Sigmoid colon (tissue), 7 donors: ENCODE results near the gene AQP6. TPM values are rescaled to one million over a fixed set of nuclear protein-coding genes. Genes with fewer than 3 reads are reported as not detected.
A peak's percentile ranks its signal among the peaks of the same experiment; 100 is the strongest.
"Not testable (repeated sequence)": the region's sequence is repeated elsewhere in the genome, so short reads cannot be mapped to it uniquely, and the experiment has no call there.

ENCODE experiments used
- DNase-seq: peaks from one replicate; pipeline ENCODE4 v3.0.0-alpha.2; 2019
- H3K27ac ChIP-seq, 4 donors: fragments of 200-600 bp; sonication (generic); one replicate each; pipeline ENCODE4 v1.5.1; 2016 to 2019; ENCODE audit warnings: mild to moderate bottlenecking in 1 of 4
- H3K27me3 ChIP-seq, 3 donors: fragments of 200-600 bp; sonication (generic); one replicate each; pipeline ENCODE4 v1.5.1; 2019; ENCODE audit warnings: mild to moderate bottlenecking in 1 of 3
- H3K36me3 ChIP-seq, 4 donors: fragments of 200-600 bp; sonication (generic); one replicate each; pipeline ENCODE4 v1.5.1; 2016 to 2019
- H3K4me1 ChIP-seq, 4 donors: fragments of 200-600 bp; sonication (generic); one replicate each; pipeline ENCODE4 v1.5.1; 2017 to 2019
- H3K4me3 ChIP-seq, 4 donors: fragments of 200-600 bp; sonication (generic); one replicate each; pipeline ENCODE4 v1.5.1; 2017 to 2019; ENCODE audit warnings: mild to moderate bottlenecking in 2 of 4, moderate library complexity in 1 of 4
- H3K9me3 ChIP-seq, 4 donors: fragments of 200-600 bp in 3 of 4; sonication (generic) in 3 of 4; one replicate each; pipeline versions ENCODE4 v1.5.1 to v1.6.1; 2013 to 2019
- EP300 ChIP-seq, 4 donors: sonication (generic); formaldehyde crosslinking; IDR thresholded peaks; one replicate each; pipeline ENCODE4 v1.6.1; 2017; ENCODE audit warnings: antibody characterized with exemption in 4 of 4
- POLR2A ChIP-seq, 2 donors: fragments of 450-650 bp; IDR thresholded peaks; one replicate each; pipeline ENCODE4 v1.6.1; 2016; ENCODE audit warnings: antibody characterized with exemption in 2 of 2, mild to moderate bottlenecking in 2 of 2, moderate library complexity in 2 of 2
- POLR2AphosphoS5 ChIP-seq, 4 donors: sonication (generic); formaldehyde crosslinking; IDR thresholded peaks; one replicate each; pipeline ENCODE4 v1.6.1; 2017; ENCODE audit warnings: antibody characterized with exemption in 4 of 4
- WGBS, 2 donors: extraction: QIAGEN DNeasy Blood & Tissue Kit; methylation state at CpG; one replicate each; pipeline ENCODE4 v1.1.7; 2013; 5-methylcytosine and 5-hydroxymethylcytosine counted together
- intact Hi-C: fragments of 100-400 bp; cut with DNase I; formaldehyde crosslinking; loops from one replicate; pipeline ENCODE4 v1.15.1; 2023
- polyA plus RNA-seq, 3 donors: library from polyadenylated mRNA; stranded (reverse); fragments of 200-250 nt; gene quantifications; one replicate each; pipeline ENCODE4 v1.2.3, GENCODE V29; 2013
- total RNA-seq, 4 donors: library from RNA; depleted of rRNA; stranded (reverse); fragments of >200 nt; gene quantifications; one replicate each; pipeline ENCODE4 v1.1.0, GENCODE V29; 2016
- TF ChIP-seq, protein P1 (sequence below), 4 experiments: fragments of 450-650 bp in 3 of 4; fragments of 200-600 bp in 1 of 4; IDR thresholded peaks; one replicate each; pipeline ENCODE4 v1.5.1; 2016 to 2019; ENCODE audit warnings: antibody characterized with exemption in 4 of 4, mild to moderate bottlenecking in 3 of 4, moderate library complexity in 2 of 4
- donor health status: healthy with polysubstance abuse.
- donor health status: Bipolar disorder and iron deficiency.
- donor health status: healthy.

The AQP6 gene
- total and polyA plus RNA-seq, 7 donors: 0.12 to 0.83 (median 0.49) TPM; not detected in 2

DNA sequence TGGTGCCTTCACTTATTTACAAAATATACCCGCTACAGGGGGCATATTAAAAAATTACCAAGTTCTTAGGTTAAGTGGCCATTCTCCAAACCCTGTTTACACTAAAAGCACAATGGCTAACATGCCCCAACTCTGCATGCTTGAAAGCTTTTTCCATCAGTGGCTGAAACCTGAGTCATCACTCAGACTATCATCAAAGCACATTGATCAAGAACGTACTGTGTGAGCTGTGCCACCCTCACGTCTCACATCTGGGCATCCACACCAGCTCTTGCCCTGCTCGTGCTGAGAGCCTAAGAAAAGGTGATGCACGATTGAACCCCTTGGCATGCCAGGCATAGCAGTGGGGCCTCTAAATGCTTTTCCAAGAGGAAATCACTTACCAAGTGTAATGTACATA is 13.2 kb downstream of the AQP6 start:
- WGBS, 2 donors: 88 to 94% methylated on average over 5 of the region's 5 CpGs
- no peak for DNase-seq
- TF ChIP-seq POLR2A (IDR thresholded peaks at IDR 0.05): no peak
- TF ChIP-seq POLR2AphosphoS5 (IDR thresholded peaks at IDR 0.05): no peak
- TF ChIP-seq EP300 (IDR thresholded peaks at IDR 0.05): no peak
- TF ChIP-seq, protein P1, sequence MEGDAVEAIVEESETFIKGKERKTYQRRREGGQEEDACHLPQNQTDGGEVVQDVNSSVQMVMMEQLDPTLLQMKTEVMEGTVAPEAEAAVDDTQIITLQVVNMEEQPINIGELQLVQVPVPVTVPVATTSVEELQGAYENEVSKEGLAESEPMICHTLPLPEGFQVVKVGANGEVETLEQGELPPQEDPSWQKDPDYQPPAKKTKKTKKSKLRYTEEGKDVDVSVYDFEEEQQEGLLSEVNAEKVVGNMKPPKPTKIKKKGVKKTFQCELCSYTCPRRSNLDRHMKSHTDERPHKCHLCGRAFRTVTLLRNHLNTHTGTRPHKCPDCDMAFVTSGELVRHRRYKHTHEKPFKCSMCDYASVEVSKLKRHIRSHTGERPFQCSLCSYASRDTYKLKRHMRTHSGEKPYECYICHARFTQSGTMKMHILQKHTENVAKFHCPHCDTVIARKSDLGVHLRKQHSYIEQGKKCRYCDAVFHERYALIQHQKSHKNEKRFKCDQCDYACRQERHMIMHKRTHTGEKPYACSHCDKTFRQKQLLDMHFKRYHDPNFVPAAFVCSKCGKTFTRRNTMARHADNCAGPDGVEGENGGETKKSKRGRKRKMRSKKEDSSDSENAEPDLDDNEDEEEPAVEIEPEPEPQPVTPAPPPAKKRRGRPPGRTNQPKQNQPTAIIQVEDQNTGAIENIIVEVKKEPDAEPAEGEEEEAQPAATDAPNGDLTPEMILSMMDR (IDR thresholded peaks at IDR 0.05): no peak

DNA sequence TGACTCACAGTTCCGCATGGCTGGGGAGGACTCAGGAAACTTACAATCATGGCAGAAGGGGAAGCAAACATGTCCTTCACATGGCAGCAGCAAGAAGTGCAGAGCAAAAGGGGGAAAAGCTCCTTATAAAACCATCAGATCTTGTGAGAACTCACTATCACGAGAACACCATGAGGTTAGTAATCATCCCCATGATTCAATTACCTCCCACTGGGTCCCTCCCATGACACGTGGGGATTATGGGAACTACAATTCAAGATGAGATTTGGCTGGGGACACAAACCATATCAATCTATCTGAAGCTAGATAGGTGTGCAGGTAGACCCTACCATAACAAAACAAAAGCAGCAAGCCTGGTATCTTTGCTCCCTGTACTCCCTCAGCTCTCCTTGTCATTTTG is 13.7 kb downstream of the AQP6 start:
- H3K4me3 ChIP-seq, H3K27me3 ChIP-seq, DNase-seq, H3K36me3 ChIP-seq, intact Hi-C loops, H3K9me3 ChIP-seq: not testable (repeated sequence)
- 88 to 93% methylated on average over 3 of the region's 3 CpGs for WGBS, 2 donors
- peaks cover 0 to 86% (median 56%) of the 10 kb centered on the region in 4 donors for H3K4me1 ChIP-seq
- H3K27ac ChIP-seq: peak overlapping the region in 2 of 4 donors; percentile 64 to 77

More for the DNA sequence above, 13.2 kb downstream of the AQP6 start:
- H3K27me3 ChIP-seq: no peaks in the 10 kb centered on the region
- H3K4me1 ChIP-seq: peaks cover 0 to 86% (median 56%) of the 10 kb centered on the region in 4 donors
- H3K36me3 ChIP-seq: no peaks in the 10 kb centered on the region
- no peak overlapping the region for H3K4me3 ChIP-seq
- intact Hi-C loops: no loop called here
- H3K27ac ChIP-seq: no peak overlapping the region
- H3K9me3 ChIP-seq: no peaks in the 10 kb centered on the region

DNA sequence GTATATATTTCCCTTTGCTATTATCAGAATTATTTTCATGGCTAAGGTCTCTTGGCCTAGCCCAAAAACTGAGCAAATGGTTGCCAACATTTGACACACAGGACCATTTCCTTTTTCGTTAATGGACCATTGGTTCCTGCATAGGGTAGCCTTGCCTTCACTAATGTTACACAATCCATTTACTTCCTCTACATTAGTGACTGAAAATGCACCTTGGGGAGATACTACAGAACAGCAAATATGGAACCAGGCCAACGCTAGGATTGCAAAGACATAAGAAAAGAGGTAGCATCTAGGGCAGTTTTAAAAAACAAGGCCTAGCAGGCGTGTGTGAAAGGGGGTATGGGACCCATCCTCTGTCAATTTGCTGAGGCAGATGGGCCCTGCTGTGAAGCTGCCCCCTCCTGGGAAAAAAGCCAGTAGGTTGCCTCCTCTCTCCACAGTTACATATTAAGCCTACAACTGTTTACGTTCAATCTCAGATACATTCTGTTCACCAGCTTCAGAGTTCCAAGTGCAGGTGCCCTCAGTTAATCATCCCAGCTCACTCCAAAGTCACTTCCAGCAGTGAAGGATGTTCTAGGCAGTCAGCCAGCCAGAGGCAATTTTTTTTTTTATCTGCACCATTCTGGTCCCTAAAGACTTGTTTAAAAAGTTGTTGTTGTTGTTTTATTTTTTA is 15.0 kb downstream of the AQP6 start:
- intact Hi-C loops: no loop called here
- Histone ChIP-seq H3K9me3 (no peaks in the 10 kb centered on the region), H3K4me3 (no peak overlapping the region), H3K27ac (peak overlapping the region in 3 of 4 donors; percentile 64 to 77 (median 72)), H3K36me3 (peaks cover 0 to 14% (median 5%) of the 10 kb centered on the region in 4 donors), H3K4me1 (peaks cover 0 to 74% (median 47%) of the 10 kb centered on the region in 4 donors), H3K27me3 (no peaks in the 10 kb centered on the region)
- peak; percentile 69 for DNase-seq
- TF ChIP-seq POLR2A (IDR thresholded peaks at IDR 0.05): no peak
- TF ChIP-seq, protein P1 (IDR thresholded peaks at IDR 0.05): no peak
- peak in 1 of 4 donors; percentile 60 for TF ChIP-seq POLR2AphosphoS5 (IDR thresholded peaks at IDR 0.05)
- TF ChIP-seq EP300 (IDR thresholded peaks at IDR 0.05): peak in 2 of 4 donors; percentile 37 to 65
- WGBS, 2 donors: 66 to 77% methylated on average over 4 of the region's 4 CpGs

DNA sequence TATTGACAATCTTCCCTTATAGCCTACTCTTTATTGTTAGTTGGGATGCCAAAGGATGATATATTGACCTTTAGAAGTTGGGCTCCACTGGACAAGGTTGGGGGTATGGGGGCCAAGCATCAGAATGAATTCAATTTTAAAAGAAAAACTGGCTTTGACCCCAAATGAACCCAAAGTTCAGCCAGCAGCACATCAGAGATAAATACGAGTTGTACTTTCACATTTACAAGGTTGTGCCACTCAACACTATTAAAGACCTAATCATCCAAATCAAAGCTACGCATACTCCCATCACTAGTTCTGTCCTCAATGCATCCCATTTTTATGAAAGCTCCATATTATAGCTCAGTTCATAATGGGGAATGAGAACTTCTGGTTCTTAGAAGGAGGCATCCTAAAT is 16.7 kb downstream of the AQP6 start:
- H3K9me3 ChIP-seq, H3K4me3 ChIP-seq, H3K27me3 ChIP-seq, DNase-seq, intact Hi-C loops: not testable (repeated sequence)
- Histone ChIP-seq H3K27ac (peak overlapping the region in 1 of 4 donors; percentile 77), H3K4me1 (peaks cover 0 to 58% (median 33%) of the 10 kb centered on the region in 4 donors), H3K36me3 (peaks cover 0 to 30% (median 5%) of the 10 kb centered on the region in 4 donors)
- WGBS, 2 donors: 96 to 98% methylated on average over 2 of the region's 2 CpGs

DNA sequence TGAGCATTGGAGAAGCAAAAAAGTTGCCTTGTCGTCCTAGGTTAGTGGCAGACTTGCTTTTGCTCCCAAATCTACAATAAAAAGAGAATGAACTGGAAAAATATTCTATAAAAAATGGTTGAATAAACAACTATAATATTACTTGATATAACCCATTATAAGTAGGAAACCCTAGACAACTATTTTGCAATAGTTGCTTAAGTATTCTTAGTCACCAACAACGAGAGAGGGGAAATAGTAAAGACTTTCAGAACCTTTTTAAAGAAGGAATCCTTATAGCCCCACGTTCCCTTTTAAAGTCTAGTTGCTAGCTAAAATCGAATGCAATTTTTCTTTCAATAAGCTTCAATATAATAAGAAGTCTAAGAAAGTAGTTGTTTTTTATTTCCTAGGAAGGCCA is 17.5 kb downstream of the AQP6 start:
- WGBS, 2 donors: 85 to 89% methylated on average over 4 of the region's 4 CpGs

More for the DNA sequence above, 17.5 kb downstream of the AQP6 start:
- Histone ChIP-seq H3K27me3 (no peaks in the 10 kb centered on the region), H3K4me1 (peaks cover 0 to 50% (median 26%) of the 10 kb centered on the region in 4 donors), H3K4me3 (no peak overlapping the region), H3K36me3 (peaks cover 0 to 36% (median 5%) of the 10 kb centered on the region in 4 donors), H3K9me3 (no peaks in the 10 kb centered on the region), H3K27ac (peak overlapping the region in 2 of 4 donors; percentile 17 to 36)
- TF ChIP-seq EP300 (IDR thresholded peaks at IDR 0.05): no peak
- TF ChIP-seq POLR2AphosphoS5 (IDR thresholded peaks at IDR 0.05): no peak
- TF ChIP-seq, protein P1 (IDR thresholded peaks at IDR 0.05): no peak
- DNase-seq: no peak
- intact Hi-C loops: no loop called here
